Omental fat pad (tissue), 4 donors: Measurements from ENCODE around the gene TST. TPM values are rescaled to one million over a fixed set of nuclear protein-coding genes. Genes with fewer than 3 reads are reported as not detected.

Experiments
- ATAC-seq: fragments of 150-250 bp; one replicate; pipeline ENCODE4 v1.9.1; 2016; ENCODE audit warnings: mild to moderate bottlenecking, moderate library complexity; ENCODE audit not compliant: low FRiP score
- DNase-seq: peaks from one replicate; pipeline ENCODE4 v3.0.0-alpha.2; 2019; ENCODE audit warnings: low spot score
- CTCF ChIP-seq, 3 donors: fragments of 450-650 bp; IDR thresholded peaks; one replicate each; pipeline ENCODE4 v1.5.1; 2016 to 2017; ENCODE audit warnings: antibody characterized with exemption in 3 of 3, mild to moderate bottlenecking in 3 of 3, moderate library complexity in 2 of 3
- total RNA-seq, 4 donors: library from RNA; depleted of rRNA; stranded (reverse); fragments of >200 nt; gene quantifications; one replicate each; pipeline ENCODE4 v1.1.0, GENCODE V29; 2016

TST gene
- total RNA-seq, 4 donors from 2014 or later = 45.4 to 141 (median 78.0) TPM

GRCh38 chr22:37058917-37059701 lies 39.9 kb upstream of the TST start:
- DNase-seq = no peak
- TF ChIP-seq CTCF (IDR thresholded peaks at IDR 0.05) = no peak

GRCh38 chr22:37057796-37058510 lies 38.7 kb upstream of the TST start:
- no peak for TF ChIP-seq CTCF (IDR thresholded peaks at IDR 0.05)
- ATAC-seq = no peak

More at GRCh38 chr22:37058917-37059701, 39.9 kb upstream of the TST start:
- ATAC-seq = no peak

GRCh38 chr22:37057226-37057625 lies 38.0 kb upstream of the TST start:
- ATAC-seq (no peak), DNase-seq (no peak)
- no peak for TF ChIP-seq CTCF (IDR thresholded peaks at IDR 0.05)

More at GRCh38 chr22:37057796-37058510, 38.7 kb upstream of the TST start:
- DNase-seq = no peak

GRCh38 chr22:37056246-37056645 lies 37.0 kb upstream of the TST start:
- TF ChIP-seq CTCF (IDR thresholded peaks at IDR 0.05) = no peak
- ATAC-seq (no peak), DNase-seq (no peak)

- no peak for TF ChIP-seq CTCF (IDR thresholded peaks at IDR 0.05)
- DNase-seq = no peak
- no peak for ATAC-seq
These were observed 35.5 kb upstream of the TST start for GRCh38 chr22:37054600-37055365.

GRCh38 chr22:37054056-37054395 lies 34.8 kb upstream of the TST start:
- no peak for TF ChIP-seq CTCF (IDR thresholded peaks at IDR 0.05)
- DNase-seq (no peak), ATAC-seq (no peak)
